Stimulated activated CD4-positive, alpha-beta T cell treated with anti-CD3 and anti-CD28 coated beads, Interleukin-4, amount 100 ng/mL, for 24 hours (primary cell): ENCODE results near the gene INTU.
"Not testable (repeated sequence)": the region's sequence is repeated elsewhere in the genome, so short reads cannot be mapped to it uniquely, and the experiment has no call there.

Source experiments
- DNase-seq: peaks from one replicate; pipeline ENCODE4 v3.0.0-alpha.2; 2020

Gene INTU

GRCh38 chr4:127648061-127648460 is 15.3 kb downstream of the INTU start:
- no peak for DNase-seq

DNA sequence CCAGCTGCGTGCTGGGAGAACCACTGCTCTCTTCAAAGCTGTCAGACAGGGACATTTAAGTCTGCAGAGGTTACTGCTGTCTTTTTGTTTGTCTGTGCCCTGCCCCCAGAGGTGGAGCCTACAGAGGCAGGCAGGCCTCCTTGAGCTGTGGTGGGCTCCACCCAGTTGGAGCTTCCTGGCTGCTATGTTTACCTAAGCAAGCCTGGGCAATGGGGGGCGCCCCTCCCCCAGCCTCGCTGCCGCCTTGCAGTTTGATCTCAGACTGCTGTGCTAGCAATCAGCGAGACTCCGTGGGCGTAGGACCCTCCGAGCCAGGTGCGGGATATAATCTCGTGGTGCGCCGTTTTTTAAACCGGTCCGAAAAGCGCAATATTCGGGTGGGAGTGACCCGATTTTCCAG is 22.8 kb downstream of the INTU start:
- DNase-seq, result not testable (repeated sequence)

GRCh38 chr4:127656047-127656680 is 23.4 kb downstream of the INTU start:
- no peak for DNase-seq

DNA sequence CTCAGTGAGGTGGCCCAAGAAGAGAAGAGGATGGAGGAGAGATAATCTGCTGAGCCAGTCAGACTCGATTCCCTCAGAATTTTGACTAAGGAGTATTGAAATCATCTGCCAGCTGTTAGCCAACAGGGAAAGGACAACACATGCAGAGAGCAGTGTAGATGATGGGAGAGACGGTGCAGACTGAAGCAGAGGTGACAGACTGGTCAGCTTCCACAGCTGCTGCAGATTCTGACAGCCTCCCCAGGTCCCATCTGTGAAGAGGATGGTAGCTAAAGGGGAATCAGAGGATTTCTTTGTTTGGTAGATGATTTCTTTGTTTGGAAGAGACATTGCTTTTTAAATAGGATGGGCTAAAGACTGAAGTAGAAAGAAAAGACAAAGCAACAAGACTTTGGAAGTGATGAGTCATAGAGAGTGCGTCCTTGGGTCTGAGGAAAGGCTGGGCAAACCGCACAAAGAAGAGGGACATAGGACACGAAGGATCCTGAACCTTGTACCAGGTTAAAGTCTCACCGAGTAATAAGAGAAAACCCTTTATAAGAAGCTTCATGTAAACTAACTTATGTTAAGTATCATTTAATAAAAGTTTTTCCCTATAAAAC is 27.6 kb downstream of the INTU start:
- no peak for DNase-seq

GRCh38 chr4:127667116-127667515 is 34.4 kb downstream of the INTU start:
- no peak for DNase-seq

DNA sequence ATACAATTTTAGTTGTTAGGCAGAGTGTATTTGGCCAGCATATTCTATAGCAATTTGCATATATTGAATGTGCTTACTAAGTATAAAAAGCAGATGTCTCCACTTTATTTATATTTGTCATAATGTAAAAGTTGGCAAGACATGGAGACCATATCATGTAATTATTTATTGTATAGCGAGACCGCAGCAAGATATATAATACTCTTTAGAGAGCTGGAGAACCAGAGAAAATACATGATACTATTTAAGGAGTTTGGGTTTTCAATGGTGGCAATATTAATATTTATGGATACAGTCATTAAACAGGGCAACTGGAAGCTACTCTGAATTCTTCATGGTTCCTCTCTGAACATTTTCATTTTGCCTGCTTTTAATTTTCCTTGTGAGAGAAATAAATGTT is 35.0 kb downstream of the INTU start:
- no peak for DNase-seq

DNA sequence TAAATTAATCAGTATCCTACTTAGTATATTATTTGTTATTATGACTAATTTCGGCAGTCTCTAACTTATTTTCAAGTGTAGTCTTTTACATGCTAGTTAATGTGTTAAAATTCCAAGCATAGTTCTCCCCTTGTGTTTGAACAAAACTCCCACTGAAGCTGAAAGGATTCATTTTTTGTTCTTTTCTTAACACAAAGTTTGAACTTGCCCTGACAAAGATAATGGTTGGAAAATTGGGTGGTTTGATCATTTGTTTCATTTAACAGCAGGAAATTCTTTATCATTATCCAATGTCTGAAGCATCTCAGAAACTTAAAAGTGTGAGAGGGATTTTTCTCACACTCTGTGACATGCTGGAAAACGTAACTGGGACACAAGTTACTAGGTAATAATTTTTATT is 36.0 kb downstream of the INTU start:
- no peak for DNase-seq

DNA sequence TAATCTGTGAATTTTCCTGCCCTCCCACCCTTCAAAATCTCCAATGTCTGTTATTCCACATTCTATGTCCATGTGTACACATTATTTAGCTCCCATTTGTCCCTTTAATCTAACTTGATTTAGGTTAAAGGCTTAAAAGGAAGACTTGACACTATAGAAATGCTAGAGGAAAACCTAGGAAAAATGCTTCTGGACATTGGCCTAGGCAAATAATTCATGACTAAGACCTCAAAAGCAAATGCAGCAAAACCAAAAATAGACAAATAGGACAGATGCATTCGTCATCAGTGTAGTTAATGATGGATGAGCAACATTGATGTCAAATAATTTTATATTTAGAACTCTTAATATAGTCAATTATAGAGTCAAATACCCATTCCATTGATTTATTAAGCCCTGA is 36.9 kb downstream of the INTU start:
- DNase-seq, result no peak

GRCh38 chr4:127672111-127672510 is 39.4 kb downstream of the INTU start:
- no peak for DNase-seq

GRCh38 chr4:127685292-127685691 is 52.5 kb downstream of the INTU start:
- DNase-seq, result no peak

- no peak for DNase-seq
Measured at GRCh38 chr4:127686658-127687057, 53.9 kb downstream of the INTU start.

- DNase-seq, result no peak
Measured at GRCh38 chr4:127687580-127687979, 54.8 kb downstream of the INTU start.

DNA sequence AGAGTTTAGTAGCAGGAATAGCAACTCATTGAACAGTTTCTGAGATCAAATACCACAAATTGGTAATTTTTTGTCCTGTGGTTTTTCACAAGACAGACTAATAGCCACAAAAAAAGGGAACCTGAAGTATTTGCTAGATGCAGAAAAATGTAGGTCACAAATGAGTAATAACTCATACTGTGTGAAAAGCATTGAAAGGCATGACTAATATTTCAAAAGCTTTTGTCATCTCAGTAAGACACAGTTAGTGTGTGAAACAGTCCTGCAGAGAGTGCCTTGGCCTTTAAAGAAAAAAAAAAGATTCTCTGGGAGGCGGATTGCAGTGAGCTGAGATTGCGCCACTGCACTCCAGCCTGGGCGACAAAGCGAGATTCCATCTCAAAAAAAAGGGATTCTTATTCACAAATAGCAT is 66.0 kb downstream of the INTU start:
- DNase-seq, result no peak

- DNase-seq, result no peak
Measured at GRCh38 chr4:127708985-127709384, 76.2 kb downstream of the INTU start.

DNA sequence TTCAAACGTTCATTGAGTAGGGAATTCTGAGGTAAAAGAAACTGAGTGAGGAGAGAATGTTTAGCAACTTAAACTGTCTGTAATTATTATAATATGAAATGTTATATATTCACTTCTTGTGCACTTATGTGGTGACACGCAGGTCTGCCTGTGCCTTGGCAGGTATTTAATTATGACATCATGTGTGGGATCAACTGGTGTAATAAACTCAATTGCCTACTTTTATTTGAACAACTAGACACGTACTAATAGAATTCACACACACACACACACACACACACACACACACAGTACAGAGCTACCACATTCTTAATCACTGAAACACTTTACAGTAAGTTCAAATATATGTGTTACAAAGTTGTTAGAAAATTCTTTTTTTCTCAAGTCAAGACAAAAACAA is 76.7 kb downstream of the INTU start:
- DNase-seq, result no peak

- no peak for DNase-seq
Measured at GRCh38 chr4:127730142-127730913, 97.6 kb downstream of the INTU start, which contains the start of gene SLC25A31. SLC25A31 (plus strand) TSS chr4:127730400; CDS start chr4:127730546, 146 bp downstream.

GRCh38 chr4:127731406-127731805 is 98.6 kb downstream of the INTU start:
- no peak for DNase-seq

- DNase-seq, result no peak
Measured at GRCh38 chr4:127732623-127733328, 100.0 kb downstream of the INTU start.

GRCh38 chr4:127734976-127735375 is 102.2 kb downstream of the INTU start:
- DNase-seq, result no peak

DNA sequence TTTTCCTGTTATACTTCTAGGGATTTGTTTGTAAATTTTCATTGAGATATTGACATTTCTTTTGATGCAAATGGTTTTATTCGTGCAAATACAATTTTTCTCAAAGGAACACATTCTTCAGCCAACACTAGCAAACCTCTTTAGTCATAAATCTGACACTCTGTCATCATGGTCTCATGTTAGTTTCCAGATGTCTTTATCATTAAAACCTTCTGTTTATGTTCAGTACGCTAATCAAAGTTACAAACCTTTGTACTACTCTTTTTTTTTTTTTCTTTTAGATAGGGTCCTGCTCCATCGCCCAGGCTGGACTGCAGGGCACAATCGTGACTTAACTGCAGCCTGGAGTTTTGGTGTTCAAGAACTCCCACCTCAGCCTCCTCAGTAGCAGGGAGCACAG is 104.5 kb downstream of the INTU start:
- no peak for DNase-seq

GRCh38 chr4:127741247-127741646 is 108.5 kb downstream of the INTU start:
- no peak for DNase-seq

DNA sequence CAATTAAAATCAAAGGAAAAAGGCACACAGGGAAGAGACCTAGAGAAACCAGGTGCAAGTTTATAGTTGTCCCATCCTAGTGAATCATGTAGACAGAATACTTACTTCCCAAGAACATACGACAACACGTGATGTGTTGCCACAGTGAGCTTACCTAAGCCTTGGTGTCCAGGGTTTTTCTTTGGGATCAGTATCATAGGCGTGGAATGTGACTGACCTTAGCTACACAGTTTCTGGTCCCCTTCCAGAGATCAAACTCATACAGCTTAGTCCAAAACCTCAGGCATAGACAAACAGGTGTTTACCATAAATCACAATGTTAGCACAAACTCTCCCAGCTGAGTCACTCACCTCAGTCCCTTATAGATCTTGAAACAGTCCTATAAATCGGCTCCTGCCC is 115.1 kb downstream of the INTU start:
- DNase-seq, result no peak

- no peak for DNase-seq
Measured at GRCh38 chr4:127748957-127749356, 116.2 kb downstream of the INTU start.

DNA sequence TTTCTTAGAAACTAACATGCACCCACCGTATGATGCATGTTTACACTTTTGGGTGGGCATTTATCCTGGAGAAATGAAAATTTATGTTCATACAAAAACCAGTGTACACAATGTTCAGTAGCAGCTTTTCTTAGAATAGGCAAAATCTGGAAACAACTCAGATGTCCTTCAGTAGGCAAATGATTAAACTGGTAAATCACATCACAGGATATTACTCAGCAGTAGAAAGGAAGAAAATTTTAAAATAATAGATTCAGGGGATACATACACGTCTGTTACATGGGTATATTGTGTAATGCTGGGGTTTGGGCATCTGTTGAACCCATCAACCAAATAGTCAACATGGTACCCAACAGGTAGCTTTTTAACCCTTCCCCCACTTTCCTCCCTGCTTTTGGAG is 124.1 kb downstream of the INTU start:
- no peak for DNase-seq
